H1 (cell line): ENCODE measurements around the gene NT5DC3. TPM values are rescaled to one million over a fixed set of nuclear protein-coding genes. Genes with fewer than 3 reads are reported as not detected.

ENCODE experiments used
- ATF2 ChIP-seq: IDR thresholded peaks from 2 replicates; pipeline ENCODE4 v1.6.1; 2012; ENCODE audit warnings: low read length, inconsistent platforms
- JUN ChIP-seq: IDR thresholded peaks from 2 replicates; pipeline ENCODE4 v1.6.1; 2011; ENCODE audit warnings: low read depth, mild to moderate bottlenecking, improper control_type of control experiment, low read length
- SP2 ChIP-seq: IDR thresholded peaks from 2 replicates; pipeline ENCODE4 v1.6.1; 2012; ENCODE audit warnings: mild to moderate bottlenecking, low read length, inconsistent platforms
- SRF ChIP-seq: IDR thresholded peaks from 2 replicates; pipeline ENCODE4 v1.6.1; 2011; ENCODE audit warnings: mild to moderate bottlenecking, low read depth, low read length, moderate library complexity
- TEAD4 ChIP-seq: IDR thresholded peaks from 2 replicates; pipeline ENCODE4 v1.6.1; 2012; ENCODE audit warnings: low read depth, low read length, inconsistent platforms, mixed read lengths
- polyA plus RNA-seq, 7 experiments: library from polyadenylated mRNA; depleted of rRNA in 3 of 7; stranded (reverse) in 5 of 7; unstranded in 2 of 7; fragments of >200 nt in 5 of 7; fragments of 200-250 nt in 2 of 7; gene quantifications; 1 replicate in 5 of 7; 2 replicates in 1 of 7; 4 replicates in 1 of 7; pipeline versions ENCODE4 v1.2.1 to v1.2.3, GENCODE V29; 2011 to 2013; ENCODE audit warnings: missing spikeins in 2 of 7, mixed read lengths in 2 of 7
- total RNA-seq: library from RNA; stranded (reverse); fragmentation: NEBNext Ultra II Directional; extraction: Animal tissue kit (Norgen Biotek cat#: 25700); gene quantifications from 2 replicates; pipeline ENCODE4 v1.2.1, GENCODE V29; 2021
- TF ChIP-seq, protein P1 (sequence below): IDR thresholded peaks from 2 replicates; pipeline ENCODE4 v1.6.1; 2012; ENCODE audit warnings: inconsistent platforms

The NT5DC3 gene
- total and polyA plus RNA-seq, 2 of the 8 experiments (the other 6 are each of a cell fraction or from before 2014, with no cell fraction given), result 5.4 to 14.8 TPM

DNA sequence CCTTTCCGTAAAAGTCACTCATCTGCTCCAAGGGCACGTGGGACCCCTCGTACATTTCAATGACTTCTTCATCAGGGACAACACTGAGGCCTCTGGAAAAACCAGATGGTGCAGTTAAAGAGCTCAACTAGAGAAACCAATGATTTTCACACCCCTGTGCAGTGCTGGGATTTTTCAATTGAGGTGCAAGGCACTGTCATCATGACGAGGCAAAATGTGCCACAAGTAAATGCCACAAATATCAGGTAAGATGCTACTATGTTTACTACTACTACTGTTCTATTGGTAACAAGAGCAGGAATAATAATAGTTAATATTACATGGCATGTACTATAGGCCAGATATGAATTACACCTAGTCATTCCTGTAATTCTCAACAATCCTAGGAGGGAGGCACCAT, 42.4 kb downstream of the NT5DC3 start (continued):
- no peak for TF ChIP-seq SP2
- TF ChIP-seq TEAD4, result no peak
- TF ChIP-seq, protein P1, sequence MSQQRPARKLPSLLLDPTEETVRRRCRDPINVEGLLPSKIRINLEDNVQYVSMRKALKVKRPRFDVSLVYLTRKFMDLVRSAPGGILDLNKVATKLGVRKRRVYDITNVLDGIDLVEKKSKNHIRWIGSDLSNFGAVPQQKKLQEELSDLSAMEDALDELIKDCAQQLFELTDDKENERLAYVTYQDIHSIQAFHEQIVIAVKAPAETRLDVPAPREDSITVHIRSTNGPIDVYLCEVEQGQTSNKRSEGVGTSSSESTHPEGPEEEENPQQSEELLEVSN, result no peak
- TF ChIP-seq SRF, result no peak
- TF ChIP-seq JUN, result no peak
- no peak for TF ChIP-seq ATF2
